B cell (primary cell): ENCODE data around the gene SLC16A2. TPM values are rescaled to one million over a fixed set of nuclear protein-coding genes. Genes with fewer than 3 reads are reported as not detected.
"Not testable (repeated sequence)": the region's sequence is repeated elsewhere in the genome, so short reads cannot be mapped to it uniquely, and the experiment has no call there.

ENCODE experiments used
- ATAC-seq: fragments of 200-7000 bp; cut with Tn5 transposase; one replicate; pipeline ENCODE4 v1.10.0; 2021; ENCODE audit warnings: low read depth, mild to moderate bottlenecking, moderate number of reproducible peaks, moderate library complexity
- CTCF ChIA-PET: fragments of 350-600 bp; sonication (Branson Sonifier 250); formaldehyde crosslinking; loops from one replicate; lab custom pipeline; 2021; ENCODE audit warnings: antibody characterized with exemption, inconsistent platforms; lab: Charles Lee
- POLR2A ChIA-PET: fragments of 350-600 bp; sonication (Branson Sonifier 250); formaldehyde crosslinking; loops from one replicate; lab custom pipeline; 2021; ENCODE audit warnings: antibody characterized with exemption; lab: Charles Lee
- DNase-seq: peaks from one replicate; pipeline ENCODE4 v3.0.0; 2013
- H2AFZ ChIP-seq: 2 replicates; pipeline ENCODE4 v1.6.1; 2012; ENCODE audit warnings: mild to moderate bottlenecking, low read depth, low read length; ENCODE audit not compliant: insufficient read depth, poor library complexity, severe bottlenecking
- H3K27ac ChIP-seq, 2 donors: 1 replicate in 1 of 2; 2 replicates in 1 of 2; pipeline ENCODE4 v1.5.1; 2012 to 2013; ENCODE audit warnings: low read length in 2 of 2, mild to moderate bottlenecking in 2 of 2, moderate library complexity in 1 of 2
- H3K27me3 ChIP-seq, 4 experiments: fragments of 200-600 bp in 1 of 4; sonication (generic) in 1 of 4; replicated peaks in 1 of 4; 1 replicate in 2 of 4; 2 replicates in 2 of 4; pipeline versions ENCODE4 v1.6.1 to v1.7.0; 2013 to 2016; ENCODE audit warnings: low read length in 3 of 4, mild to moderate bottlenecking in 2 of 4, mixed read lengths in 1 of 4, moderate library complexity in 1 of 4; ENCODE audit not compliant: insufficient read depth in 4 of 4, control insufficient read depth in 3 of 4; ENCODE audit errors: control extremely low read depth in 1 of 4
- H3K36me3 ChIP-seq, 2 experiments: replicated peaks in 1 of 2; 1 replicate in 1 of 2; 2 replicates in 1 of 2; pipeline versions ENCODE4 v1.6.1 to v1.7.1; 2013; ENCODE audit warnings: low read length in 1 of 2; ENCODE audit not compliant: insufficient read depth in 2 of 2, control insufficient read depth in 1 of 2; ENCODE audit errors: control extremely low read depth in 1 of 2, extremely low read depth in 1 of 2
- H3K4me1 ChIP-seq, 2 donors: fragments of 200-600 bp in 1 of 2; sonication (generic) in 1 of 2; 1 replicate in 1 of 2; 2 replicates in 1 of 2; pipeline versions ENCODE4 v1.5.1 to v1.6.1; 2013 to 2017; ENCODE audit warnings: low read length in 2 of 2; ENCODE audit not compliant: control insufficient read depth in 2 of 2, insufficient read depth in 2 of 2
- H3K4me2 ChIP-seq: replicated peaks from 2 replicates; pipeline ENCODE3; 2012; ENCODE audit warnings: mild to moderate bottlenecking, low read depth, low read length; ENCODE audit not compliant: poor library complexity, severe bottlenecking
- H3K4me3 ChIP-seq, 5 experiments: fragments of 200-600 bp in 1 of 5; sonication (generic) in 1 of 5; 1 replicate in 3 of 5; 2 replicates in 2 of 5; pipeline versions ENCODE4 v1.5.1 to v1.7.0; 2011 to 2016; ENCODE audit warnings: low read length in 4 of 5, mild to moderate bottlenecking in 4 of 5, low read depth in 2 of 5, control low read depth in 1 of 5, moderate library complexity in 1 of 5; ENCODE audit not compliant: insufficient read depth in 1 of 5; ENCODE audit errors: control extremely low read depth in 1 of 5, extremely low read depth in 1 of 5
- H3K79me2 ChIP-seq: fragments of 200-600 bp; sonication (generic); one replicate; pipeline ENCODE4 v1.6.0; 2016; ENCODE audit warnings: low read length; ENCODE audit not compliant: control insufficient read depth, insufficient read depth
- H3K9ac ChIP-seq: fragments of 200-600 bp; sonication (generic); 2 replicates; pipeline ENCODE4 v1.6.1; 2017; ENCODE audit warnings: mild to moderate bottlenecking, low read length, moderate library complexity
- H3K9me3 ChIP-seq, 3 donors: one replicate each; pipeline versions ENCODE4 v1.6.1 to v1.7.1; 2013; ENCODE audit warnings: low read length in 2 of 3; ENCODE audit not compliant: control insufficient read depth in 2 of 3, insufficient read depth in 1 of 3; ENCODE audit errors: control extremely low read depth in 1 of 3
- H4K20me1 ChIP-seq: 2 replicates; pipeline ENCODE4 v1.6.0; 2012; ENCODE audit warnings: mild to moderate bottlenecking, low read length; ENCODE audit not compliant: insufficient read depth, control insufficient read depth, poor library complexity, severe bottlenecking
- H3K27ac Mint-ChIP-seq: one replicate; pipeline ENCODE4 v1.8.0; 2021; ENCODE audit warnings: mixed read lengths
- H3K27me3 Mint-ChIP-seq: one replicate; pipeline ENCODE4 v1.8.0; 2021; ENCODE audit warnings: mixed read lengths
- H3K4me1 Mint-ChIP-seq: one replicate; pipeline ENCODE4 v1.8.0; 2021; ENCODE audit warnings: mixed read lengths
- H3K4me3 Mint-ChIP-seq: one replicate; pipeline ENCODE4 v1.8.0; 2021; ENCODE audit warnings: mixed read lengths
- H3K9me3 Mint-ChIP-seq: one replicate; pipeline ENCODE4 v1.8.0; 2022; ENCODE audit warnings: mixed read lengths; ENCODE audit not compliant: insufficient read depth
- EZH2 ChIP-seq: IDR thresholded peaks from 2 replicates; pipeline ENCODE4 v1.6.1; 2012; ENCODE audit warnings: borderline replicate concordance, low read depth, mild to moderate bottlenecking, moderate library complexity, low read length; ENCODE audit not compliant: insufficient read depth, poor library complexity, severe bottlenecking
- WGBS: methylation state at CpG from one replicate; pipeline ENCODE4 v1.1.5; 2013; ENCODE audit warnings: missing lambda C conversion rate; ENCODE audit not compliant: insufficient coverage; 5-methylcytosine and 5-hydroxymethylcytosine counted together
- intact Hi-C: fragments of 100-400 bp; cut with micrococcal nuclease; formaldehyde crosslinking; loops from one replicate; pipeline ENCODE4 v1.10.0; 2022
- polyA plus RNA-seq: library from polyadenylated mRNA; depleted of rRNA; stranded (reverse); fragments of >200 nt; gene quantifications from 2 replicates; pipeline ENCODE4 v1.2.3, GENCODE V29; 2012
- total RNA-seq, 2 donors: library from RNA; stranded (reverse); fragments of 120-200 nt in 1 of 2; gene quantifications; 1 replicate in 1 of 2; 2 replicates in 1 of 2; pipeline versions ENCODE4 v1.2.3 to v1.2.4, GENCODE V29; 2013 to 2022
- TF ChIP-seq, protein P1 (sequence below): fragments of 200-600 bp; IDR thresholded peaks from one replicate; pipeline ENCODE4 v1.8.0; 2022; ENCODE audit warnings: antibody characterized with exemption, mild to moderate bottlenecking

SLC16A2 gene
- total and polyA plus RNA-seq, 2 donors (not counting 1 experiment from before 2014, with no cell fraction given): not detected

DNA sequence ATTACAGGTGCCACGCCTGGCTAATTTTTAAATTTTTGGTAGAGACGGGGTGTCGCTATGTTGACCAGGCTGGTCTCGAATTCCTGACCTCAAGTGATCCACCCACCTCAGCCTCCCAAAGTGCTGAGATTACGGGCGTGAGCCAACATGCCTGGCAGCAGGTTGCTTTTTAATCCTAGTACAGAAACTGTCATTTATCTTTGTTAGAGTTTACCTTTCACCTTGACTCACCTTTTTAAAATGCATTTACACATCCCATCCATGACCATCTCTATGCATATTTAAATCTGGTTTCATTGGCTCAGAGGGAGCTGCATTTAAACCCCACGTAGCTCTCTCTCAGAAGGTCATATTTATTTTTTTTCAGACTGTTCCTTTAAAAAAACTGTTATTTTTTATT, 31.9 kb downstream of the SLC16A2 start:
- ATAC-seq: no peak
- Mint-ChIP-seq H3K27me3 (peaks cover 3% of the 10 kb centered on the region), H3K4me1 (no peaks in the 10 kb centered on the region), H3K4me3 (no peak overlapping the region), H3K9me3 (no peaks in the 10 kb centered on the region), H3K27ac (no peak overlapping the region)
- no CpG with 5 or more reads among the region's 7 CpGs for WGBS
- Histone ChIP-seq H2AFZ (no peak overlapping the region), H3K27ac (no peak overlapping the region), H3K36me3 (no peaks in the 10 kb centered on the region), H3K27me3 (no peaks in the 10 kb centered on the region), H3K9me3 (no peaks in the 10 kb centered on the region), H3K4me2 (no peak overlapping the region), H4K20me1 (no peaks in the 10 kb centered on the region), H3K4me1 (no peaks in the 10 kb centered on the region), H3K79me2 (no peaks in the 10 kb centered on the region), H3K4me3 (no peak overlapping the region), H3K9ac (no peak overlapping the region)
- intact Hi-C loops: no loop called here
- ChIA-PET CTCF (no interaction called here), POLR2A (no interaction called here)
- DNase-seq: no peak
- TF ChIP-seq, protein P1, sequence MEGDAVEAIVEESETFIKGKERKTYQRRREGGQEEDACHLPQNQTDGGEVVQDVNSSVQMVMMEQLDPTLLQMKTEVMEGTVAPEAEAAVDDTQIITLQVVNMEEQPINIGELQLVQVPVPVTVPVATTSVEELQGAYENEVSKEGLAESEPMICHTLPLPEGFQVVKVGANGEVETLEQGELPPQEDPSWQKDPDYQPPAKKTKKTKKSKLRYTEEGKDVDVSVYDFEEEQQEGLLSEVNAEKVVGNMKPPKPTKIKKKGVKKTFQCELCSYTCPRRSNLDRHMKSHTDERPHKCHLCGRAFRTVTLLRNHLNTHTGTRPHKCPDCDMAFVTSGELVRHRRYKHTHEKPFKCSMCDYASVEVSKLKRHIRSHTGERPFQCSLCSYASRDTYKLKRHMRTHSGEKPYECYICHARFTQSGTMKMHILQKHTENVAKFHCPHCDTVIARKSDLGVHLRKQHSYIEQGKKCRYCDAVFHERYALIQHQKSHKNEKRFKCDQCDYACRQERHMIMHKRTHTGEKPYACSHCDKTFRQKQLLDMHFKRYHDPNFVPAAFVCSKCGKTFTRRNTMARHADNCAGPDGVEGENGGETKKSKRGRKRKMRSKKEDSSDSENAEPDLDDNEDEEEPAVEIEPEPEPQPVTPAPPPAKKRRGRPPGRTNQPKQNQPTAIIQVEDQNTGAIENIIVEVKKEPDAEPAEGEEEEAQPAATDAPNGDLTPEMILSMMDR: no peak
- no peak for TF ChIP-seq EZH2

DNA sequence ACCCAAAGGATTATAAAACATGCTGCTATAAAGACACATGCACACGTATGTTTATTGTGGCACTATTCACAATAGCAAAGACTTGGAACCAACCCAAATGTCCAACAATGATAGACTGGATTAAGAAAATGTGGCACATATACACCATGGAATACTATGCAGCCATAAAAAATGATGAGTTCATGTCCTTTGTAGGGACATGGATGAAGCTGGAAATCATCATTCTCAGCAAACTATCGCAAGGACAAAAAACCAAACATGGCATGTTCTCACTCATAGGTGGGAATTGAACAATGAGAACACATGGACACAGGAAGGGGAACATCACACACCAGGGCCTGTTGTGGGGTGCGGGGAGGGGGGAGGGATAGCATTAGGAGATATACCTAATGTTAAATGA, 32.9 kb downstream of the SLC16A2 start:
- CTCF ChIA-PET: not testable (repeated sequence)

More for the DNA sequence above, 32.9 kb downstream of the SLC16A2 start:
- H3K9ac ChIP-seq, H3K79me2 ChIP-seq, H3K27ac Mint-ChIP-seq, ATAC-seq, DNase-seq, H2AFZ ChIP-seq, H3K27ac ChIP-seq, H3K4me1 Mint-ChIP-seq, H3K9me3 Mint-ChIP-seq, H3K27me3 Mint-ChIP-seq, H3K4me3 Mint-ChIP-seq, H3K36me3 ChIP-seq, H3K4me1 ChIP-seq, POLR2A ChIA-PET, H3K4me2 ChIP-seq, H3K27me3 ChIP-seq, H3K9me3 ChIP-seq, intact Hi-C loops, H3K4me3 ChIP-seq, H4K20me1 ChIP-seq: not testable (repeated sequence)
- no CpG with 5 or more reads among the region's 3 CpGs for WGBS
